ENCODE results near the gene SMIM41.

DNA sequence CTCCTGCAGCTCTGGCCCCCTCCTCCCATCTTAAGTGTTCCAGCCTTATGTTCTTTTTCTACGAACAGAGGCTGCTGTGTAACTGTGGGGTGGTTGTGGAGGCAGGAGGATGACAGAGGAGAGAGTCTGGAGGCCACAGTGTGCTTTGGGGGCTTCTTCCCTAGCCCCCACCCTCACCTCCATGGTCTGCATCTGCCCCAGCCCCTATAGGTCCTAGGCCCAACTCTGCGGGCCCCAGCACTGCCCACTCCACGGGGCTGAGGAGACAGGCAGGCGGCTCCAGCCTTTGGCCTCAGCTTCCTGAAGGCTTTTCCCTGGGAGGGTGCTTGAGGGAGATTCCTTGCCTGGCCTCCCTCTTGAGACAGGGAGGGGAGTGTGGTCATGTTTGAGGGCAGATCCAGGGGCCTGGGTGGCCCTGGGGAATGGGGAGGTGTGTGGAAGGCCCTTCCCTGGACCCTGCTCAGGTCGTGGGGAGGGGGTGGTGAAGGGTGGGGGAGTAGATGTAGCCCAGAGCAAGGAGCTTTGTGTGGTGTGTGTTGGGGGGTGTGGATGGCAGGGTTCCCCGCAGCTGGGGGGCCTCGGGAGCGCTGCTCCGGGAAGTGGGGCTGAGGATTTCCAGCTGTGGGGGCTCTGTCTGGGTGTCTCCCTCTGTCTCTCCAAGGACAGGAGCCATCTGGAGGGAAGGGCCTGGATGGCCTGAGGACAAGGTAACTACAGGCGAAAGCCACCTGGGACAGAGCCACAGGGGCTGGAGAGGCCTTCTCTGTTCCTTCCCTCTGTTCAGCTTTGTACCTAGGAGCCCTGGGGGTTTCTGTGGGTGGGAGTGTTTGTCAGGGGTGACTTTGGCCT lies 1.1 kb downstream of the SMIM41 start:
- TF ChIP-seq, protein P1, sequence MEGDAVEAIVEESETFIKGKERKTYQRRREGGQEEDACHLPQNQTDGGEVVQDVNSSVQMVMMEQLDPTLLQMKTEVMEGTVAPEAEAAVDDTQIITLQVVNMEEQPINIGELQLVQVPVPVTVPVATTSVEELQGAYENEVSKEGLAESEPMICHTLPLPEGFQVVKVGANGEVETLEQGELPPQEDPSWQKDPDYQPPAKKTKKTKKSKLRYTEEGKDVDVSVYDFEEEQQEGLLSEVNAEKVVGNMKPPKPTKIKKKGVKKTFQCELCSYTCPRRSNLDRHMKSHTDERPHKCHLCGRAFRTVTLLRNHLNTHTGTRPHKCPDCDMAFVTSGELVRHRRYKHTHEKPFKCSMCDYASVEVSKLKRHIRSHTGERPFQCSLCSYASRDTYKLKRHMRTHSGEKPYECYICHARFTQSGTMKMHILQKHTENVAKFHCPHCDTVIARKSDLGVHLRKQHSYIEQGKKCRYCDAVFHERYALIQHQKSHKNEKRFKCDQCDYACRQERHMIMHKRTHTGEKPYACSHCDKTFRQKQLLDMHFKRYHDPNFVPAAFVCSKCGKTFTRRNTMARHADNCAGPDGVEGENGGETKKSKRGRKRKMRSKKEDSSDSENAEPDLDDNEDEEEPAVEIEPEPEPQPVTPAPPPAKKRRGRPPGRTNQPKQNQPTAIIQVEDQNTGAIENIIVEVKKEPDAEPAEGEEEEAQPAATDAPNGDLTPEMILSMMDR (IDR thresholded peaks at IDR 0.05; ENCODE audit: low read depth, low read length, missing input control) = no peak
- TF ChIP-seq NR2F2 (IDR thresholded peaks at IDR 0.05) = no peak
- no peak for TF ChIP-seq YY1 (IDR thresholded peaks at IDR 0.05)
- no peak for TF ChIP-seq RAD21 (IDR thresholded peaks at IDR 0.05)
- TF ChIP-seq TAF1 (conservative IDR thresholded peaks at IDR 0.05) = no peak
- TF ChIP-seq, protein P2, sequence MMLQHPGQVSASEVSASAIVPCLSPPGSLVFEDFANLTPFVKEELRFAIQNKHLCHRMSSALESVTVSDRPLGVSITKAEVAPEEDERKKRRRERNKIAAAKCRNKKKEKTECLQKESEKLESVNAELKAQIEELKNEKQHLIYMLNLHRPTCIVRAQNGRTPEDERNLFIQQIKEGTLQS (IDR thresholded peaks at IDR 0.05) = no peak
- TF ChIP-seq GABPA (IDR thresholded peaks at IDR 0.05 in 1 of 2, conservative IDR thresholded peaks at IDR 0.05 in 1 of 2) = no peak
